ENCODE data around the gene BMP4. TPM values are rescaled to one million over a fixed set of nuclear protein-coding genes. Genes with fewer than 3 reads are reported as not detected.

BMP4 gene
- total and polyA plus RNA-seq, 2 donors (not counting 1 experiment from before 2014, with no cell fraction given) = not detected

- Mint-ChIP-seq H3K27ac (no peak overlapping the region), H3K4me3 (no peak overlapping the region), H3K4me1 (no peaks in the 10 kb centered on the region), H3K9me3 (ENCODE audit: insufficient read depth) (peaks cover 5% of the 10 kb centered on the region), H3K27me3 (no peaks in the 10 kb centered on the region)
- Histone ChIP-seq H4K20me1 (ENCODE audit: control insufficient read depth, insufficient read depth, low read length, poor library complexity, severe bottlenecking) (no peaks in the 10 kb centered on the region), H3K27me3 (replicated peaks in 1 of 4; ENCODE audit: control extremely low read depth in 1 of 4, control insufficient read depth in 3 of 4, insufficient read depth in 4 of 4, low read length in 3 of 4) (no peaks in the 10 kb centered on the region), H3K27ac (ENCODE audit: low read length in 2 of 2) (no peak overlapping the region), H3K4me3 (ENCODE audit: control extremely low read depth in 1 of 5, extremely low read depth in 1 of 5, insufficient read depth in 1 of 5, low read depth in 2 of 5, low read length in 4 of 5) (no peak overlapping the region), H3K4me1 (ENCODE audit: control insufficient read depth in 2 of 2, insufficient read depth in 2 of 2, low read length in 2 of 2) (no peaks in the 10 kb centered on the region), H3K36me3 (replicated peaks in 1 of 2; ENCODE audit: control extremely low read depth in 1 of 2, control insufficient read depth in 1 of 2, extremely low read depth in 1 of 2, insufficient read depth in 2 of 2, low read length in 1 of 2) (no peaks in the 10 kb centered on the region), H3K9ac (ENCODE audit: low read length) (no peak overlapping the region), H3K4me2 (replicated peaks; ENCODE audit: low read depth, low read length, poor library complexity, severe bottlenecking) (no peak overlapping the region), H2AFZ (ENCODE audit: insufficient read depth, low read depth, low read length, poor library complexity, severe bottlenecking) (no peak overlapping the region), H3K9me3 (ENCODE audit: control extremely low read depth in 1 of 3, control insufficient read depth in 2 of 3, insufficient read depth in 1 of 3, low read length in 2 of 3) (peaks cover 0 to 8% (median 1%) of the 10 kb centered on the region in 3 donors), H3K79me2 (ENCODE audit: control insufficient read depth, insufficient read depth, low read length) (no peaks in the 10 kb centered on the region)
- ATAC-seq (ENCODE audit: low read depth) = no peak
- CTCF ChIA-PET = no interaction called here
- no CpG with 5 or more reads among the region's 2 CpGs for WGBS (ENCODE audit: insufficient coverage)
- TF ChIP-seq CTCF (IDR thresholded peaks at IDR 0.05) (no peak), EZH2 (IDR thresholded peaks at IDR 0.05; ENCODE audit: borderline replicate concordance, insufficient read depth, low read depth, low read length, poor library complexity, severe bottlenecking) (no peak)
- intact Hi-C loops (cut with micrococcal nuclease) = no loop called here
- POLR2A ChIA-PET = no interaction called here
- DNase-seq = no peak
Observed at GRCh38 chr14:53908416-53908815, 48.2 kb downstream of the BMP4 start.

DNA sequence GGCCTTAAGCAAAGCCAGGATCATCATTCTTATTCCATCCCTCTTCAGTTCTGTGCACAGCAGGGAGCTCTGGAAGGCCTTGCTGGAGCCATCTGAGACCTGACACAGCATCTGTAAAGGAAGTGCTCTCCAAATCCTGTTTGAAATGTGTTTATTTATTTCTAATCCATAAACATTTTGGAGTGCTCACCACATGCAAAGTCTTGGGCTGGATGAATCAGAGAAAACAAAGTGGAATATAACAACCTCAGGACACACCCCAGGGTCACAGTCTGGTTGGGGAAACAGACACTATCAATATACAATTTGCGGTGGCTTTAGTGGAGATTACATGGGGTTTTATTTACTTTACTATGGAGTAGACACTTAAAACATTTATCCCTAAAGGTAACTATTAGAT, 54.3 kb downstream of the BMP4 start:
- WGBS (ENCODE audit: insufficient coverage) = no CpG with 5 or more reads among the region's 1 CpG

More for the DNA sequence above, 54.3 kb downstream of the BMP4 start:
- no peak overlapping the region for H2AFZ ChIP-seq (ENCODE audit: insufficient read depth, low read depth, low read length, poor library complexity, severe bottlenecking)
- H3K79me2 ChIP-seq (ENCODE audit: control insufficient read depth, insufficient read depth, low read length) = no peaks in the 10 kb centered on the region
- no peaks in the 10 kb centered on the region for H3K36me3 ChIP-seq (replicated peaks in 1 of 2; ENCODE audit: control extremely low read depth in 1 of 2, control insufficient read depth in 1 of 2, extremely low read depth in 1 of 2, insufficient read depth in 2 of 2, low read length in 1 of 2)
- CTCF ChIA-PET = no interaction called here
- no peaks in the 10 kb centered on the region for H3K4me1 ChIP-seq (ENCODE audit: control insufficient read depth in 2 of 2, insufficient read depth in 2 of 2, low read length in 2 of 2)
- Mint-ChIP-seq H3K27ac (no peak overlapping the region), H3K9me3 (ENCODE audit: insufficient read depth) (peaks cover 3% of the 10 kb centered on the region), H3K4me3 (no peak overlapping the region), H3K4me1 (no peaks in the 10 kb centered on the region), H3K27me3 (peaks cover 16% of the 10 kb centered on the region)
- H3K4me3 ChIP-seq (ENCODE audit: control extremely low read depth in 1 of 5, extremely low read depth in 1 of 5, insufficient read depth in 1 of 5, low read depth in 2 of 5, low read length in 4 of 5) = no peak overlapping the region
- POLR2A ChIA-PET = no interaction called here
- no peak overlapping the region for H3K27ac ChIP-seq (ENCODE audit: low read length in 2 of 2)
- peaks cover 0 to 8% (median 1%) of the 10 kb centered on the region in 3 donors for H3K9me3 ChIP-seq (ENCODE audit: control extremely low read depth in 1 of 3, control insufficient read depth in 2 of 3, insufficient read depth in 1 of 3, low read length in 2 of 3)
- H3K4me2 ChIP-seq (replicated peaks; ENCODE audit: low read depth, low read length, poor library complexity, severe bottlenecking) = no peak overlapping the region
- H3K9ac ChIP-seq (ENCODE audit: low read length) = no peak overlapping the region
- H3K27me3 ChIP-seq (replicated peaks in 1 of 4; ENCODE audit: control extremely low read depth in 1 of 4, control insufficient read depth in 3 of 4, insufficient read depth in 4 of 4, low read length in 3 of 4) = no peaks in the 10 kb centered on the region
- DNase-seq (no peak), ATAC-seq (ENCODE audit: low read depth) (no peak)
- TF ChIP-seq CTCF (IDR thresholded peaks at IDR 0.05) (no peak), EZH2 (IDR thresholded peaks at IDR 0.05; ENCODE audit: borderline replicate concordance, insufficient read depth, low read depth, low read length, poor library complexity, severe bottlenecking) (no peak)
- no peaks in the 10 kb centered on the region for H4K20me1 ChIP-seq (ENCODE audit: control insufficient read depth, insufficient read depth, low read length, poor library complexity, severe bottlenecking)
- intact Hi-C loops (cut with micrococcal nuclease) = no loop called here
